WERI-Rb-1 (cell line): Measurements from ENCODE around the gene ATXN7.

Source experiments
- DNase-seq: peaks from one replicate; pipeline ENCODE4 v3.0.0-alpha.2; 2020
- H3K27ac ChIP-seq: fragments of 250-450 bp; sonication (Bioruptor Pico); 2 replicates; pipeline ENCODE4 v1.5.1; 2020; ENCODE audit warnings: mild to moderate bottlenecking, moderate library complexity
- H3K27me3 ChIP-seq: fragments of 250-450 bp; sonication (Bioruptor Pico); 2 replicates; pipeline ENCODE4 v1.5.1; 2021; ENCODE audit warnings: mild to moderate bottlenecking, low read depth, moderate library complexity; ENCODE audit not compliant: insufficient read depth, severe bottlenecking
- H3K36me3 ChIP-seq: fragments of 250-450 bp; sonication (Bioruptor Pico); 2 replicates; pipeline ENCODE4 v1.5.1; 2020; ENCODE audit warnings: mild to moderate bottlenecking, moderate library complexity
- H3K4me3 ChIP-seq: 2 replicates; pipeline ENCODE4 v1.5.1; 2011; ENCODE audit warnings: low read depth, mild to moderate bottlenecking, control low read depth, low read length
- H3K9me3 ChIP-seq: fragments of 250-450 bp; sonication (Bioruptor Pico); 2 replicates; pipeline ENCODE4 v1.5.1; 2021; ENCODE audit warnings: mild to moderate bottlenecking, moderate library complexity; ENCODE audit not compliant: severe bottlenecking
- TF ChIP-seq, protein P1 (sequence below): IDR thresholded peaks from 2 replicates; pipeline ENCODE4 v1.5.1; 2011; ENCODE audit warnings: low read depth, mild to moderate bottlenecking, control low read depth, inconsistent platforms, low read length

The ATXN7 gene

DNA sequence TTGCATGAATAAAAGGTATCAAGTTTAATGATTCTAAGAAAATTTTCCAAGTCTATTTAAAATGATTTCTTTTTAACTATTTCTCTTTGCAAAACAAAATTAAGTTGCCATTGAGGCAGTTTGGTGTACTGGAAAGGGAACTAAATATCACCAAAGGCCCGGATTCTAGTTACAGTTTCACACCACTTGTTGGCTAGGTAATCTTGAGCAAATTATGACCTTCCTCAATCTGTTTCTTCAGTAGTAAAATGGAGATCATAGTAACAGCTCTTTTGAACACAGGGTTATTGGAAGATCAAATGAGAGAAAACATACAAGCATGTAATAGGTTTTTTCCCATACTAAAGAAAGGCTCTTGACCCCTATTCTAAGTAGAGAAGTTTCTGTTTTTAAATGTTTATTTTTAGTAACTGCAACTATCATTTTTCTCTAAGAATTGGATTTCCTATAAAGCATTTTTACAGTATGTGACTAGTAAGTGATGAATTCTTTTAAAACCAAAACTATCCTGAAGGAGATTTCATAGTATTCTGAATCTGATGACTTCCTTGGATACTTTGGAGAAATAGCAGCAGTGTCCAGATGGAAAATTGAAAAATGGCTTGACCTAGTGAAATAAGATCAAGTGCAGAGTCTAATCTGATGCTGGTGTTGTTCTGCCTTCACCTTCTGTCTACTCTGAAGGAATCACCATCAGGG, 32.8 kb downstream of the ATXN7 start:
- no peak for DNase-seq
- Histone ChIP-seq H3K9me3 (no peaks in the 10 kb centered on the region), H3K27ac (no peak overlapping the region), H3K27me3 (no peaks in the 10 kb centered on the region), H3K4me3 (no peak overlapping the region), H3K36me3 (peaks cover 25% of the 10 kb centered on the region)
- TF ChIP-seq, protein P1, sequence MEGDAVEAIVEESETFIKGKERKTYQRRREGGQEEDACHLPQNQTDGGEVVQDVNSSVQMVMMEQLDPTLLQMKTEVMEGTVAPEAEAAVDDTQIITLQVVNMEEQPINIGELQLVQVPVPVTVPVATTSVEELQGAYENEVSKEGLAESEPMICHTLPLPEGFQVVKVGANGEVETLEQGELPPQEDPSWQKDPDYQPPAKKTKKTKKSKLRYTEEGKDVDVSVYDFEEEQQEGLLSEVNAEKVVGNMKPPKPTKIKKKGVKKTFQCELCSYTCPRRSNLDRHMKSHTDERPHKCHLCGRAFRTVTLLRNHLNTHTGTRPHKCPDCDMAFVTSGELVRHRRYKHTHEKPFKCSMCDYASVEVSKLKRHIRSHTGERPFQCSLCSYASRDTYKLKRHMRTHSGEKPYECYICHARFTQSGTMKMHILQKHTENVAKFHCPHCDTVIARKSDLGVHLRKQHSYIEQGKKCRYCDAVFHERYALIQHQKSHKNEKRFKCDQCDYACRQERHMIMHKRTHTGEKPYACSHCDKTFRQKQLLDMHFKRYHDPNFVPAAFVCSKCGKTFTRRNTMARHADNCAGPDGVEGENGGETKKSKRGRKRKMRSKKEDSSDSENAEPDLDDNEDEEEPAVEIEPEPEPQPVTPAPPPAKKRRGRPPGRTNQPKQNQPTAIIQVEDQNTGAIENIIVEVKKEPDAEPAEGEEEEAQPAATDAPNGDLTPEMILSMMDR: no peak

GRCh38 chr3:63900010-63900409, 36.3 kb downstream of the ATXN7 start:
- Histone ChIP-seq H3K36me3 (peaks cover 31% of the 10 kb centered on the region), H3K27ac (no peak overlapping the region), H3K9me3 (no peaks in the 10 kb centered on the region), H3K4me3 (no peak overlapping the region), H3K27me3 (no peaks in the 10 kb centered on the region)
- DNase-seq: no peak
- TF ChIP-seq, protein P1: no peak

DNA sequence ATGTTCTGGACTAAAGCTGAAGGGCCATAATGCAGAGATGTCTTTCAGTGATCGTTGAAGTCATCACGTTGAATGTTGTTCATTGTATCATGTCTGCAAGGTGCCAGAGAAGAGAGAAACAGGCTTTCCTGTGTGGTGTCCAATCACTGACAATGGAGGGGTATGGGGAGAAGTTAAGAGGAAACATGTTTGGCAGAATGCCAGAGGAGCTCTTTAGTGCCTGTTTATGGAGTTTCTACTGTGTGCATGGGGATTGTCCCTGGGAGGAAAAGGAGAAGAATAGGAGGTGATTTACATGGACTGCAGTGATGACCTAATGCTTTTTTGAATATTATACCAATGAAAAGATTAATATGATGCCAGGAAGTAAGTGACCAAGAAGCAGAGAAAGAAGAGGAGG, 36.8 kb downstream of the ATXN7 start:
- Histone ChIP-seq H3K4me3 (no peak overlapping the region), H3K27me3 (no peaks in the 10 kb centered on the region), H3K36me3 (peaks cover 31% of the 10 kb centered on the region), H3K27ac (no peak overlapping the region), H3K9me3 (no peaks in the 10 kb centered on the region)
- TF ChIP-seq, protein P1: no peak
- DNase-seq: no peak

- TF ChIP-seq, protein P1: no peak
- H3K36me3 ChIP-seq: peaks cover 8% of the 10 kb centered on the region
- no peak for DNase-seq
- H3K27ac ChIP-seq: no peak overlapping the region
- H3K4me3 ChIP-seq: no peak overlapping the region
- H3K27me3 ChIP-seq: no peaks in the 10 kb centered on the region
- H3K9me3 ChIP-seq: no peaks in the 10 kb centered on the region
Measured at GRCh38 chr3:63905731-63906620, 42.3 kb downstream of the ATXN7 start.

DNA sequence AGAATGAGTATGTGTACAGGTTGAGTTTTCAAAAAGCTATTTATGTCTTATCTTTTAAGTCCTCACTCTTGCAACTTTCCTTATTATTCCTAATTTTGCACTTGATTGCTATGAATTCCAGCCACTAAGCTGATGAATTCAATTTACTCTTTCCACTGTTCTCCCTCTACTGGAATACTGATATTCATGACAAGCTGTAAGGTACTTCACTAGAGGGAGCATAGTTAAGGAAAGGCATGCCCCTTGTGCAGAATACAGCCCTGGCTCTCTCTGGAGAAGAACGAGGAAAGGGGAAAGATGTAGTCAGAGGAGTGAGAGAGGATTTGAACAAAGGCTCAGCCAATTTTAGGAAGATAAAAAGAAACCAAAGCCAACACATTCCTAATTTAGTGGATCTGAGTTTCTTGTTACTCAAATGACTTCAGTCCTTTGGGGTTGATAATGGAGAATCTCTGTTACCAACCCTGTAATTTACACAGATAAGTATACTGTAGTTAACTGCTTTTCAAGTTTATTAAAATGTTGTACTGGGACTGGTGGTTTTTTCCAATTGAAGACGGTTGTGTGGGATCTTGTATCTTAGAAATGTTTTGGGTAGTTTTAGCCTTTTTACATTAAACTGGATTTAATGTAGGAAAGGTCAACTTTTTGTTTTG, 44.5 kb downstream of the ATXN7 start:
- no peak for DNase-seq
- TF ChIP-seq, protein P1: no peak
- Histone ChIP-seq H3K4me3 (no peak overlapping the region), H3K36me3 (peaks cover 5% of the 10 kb centered on the region), H3K27ac (no peak overlapping the region), H3K9me3 (no peaks in the 10 kb centered on the region), H3K27me3 (no peaks in the 10 kb centered on the region)
